ENCODE measurements around the gene IMMP1L.

DNA sequence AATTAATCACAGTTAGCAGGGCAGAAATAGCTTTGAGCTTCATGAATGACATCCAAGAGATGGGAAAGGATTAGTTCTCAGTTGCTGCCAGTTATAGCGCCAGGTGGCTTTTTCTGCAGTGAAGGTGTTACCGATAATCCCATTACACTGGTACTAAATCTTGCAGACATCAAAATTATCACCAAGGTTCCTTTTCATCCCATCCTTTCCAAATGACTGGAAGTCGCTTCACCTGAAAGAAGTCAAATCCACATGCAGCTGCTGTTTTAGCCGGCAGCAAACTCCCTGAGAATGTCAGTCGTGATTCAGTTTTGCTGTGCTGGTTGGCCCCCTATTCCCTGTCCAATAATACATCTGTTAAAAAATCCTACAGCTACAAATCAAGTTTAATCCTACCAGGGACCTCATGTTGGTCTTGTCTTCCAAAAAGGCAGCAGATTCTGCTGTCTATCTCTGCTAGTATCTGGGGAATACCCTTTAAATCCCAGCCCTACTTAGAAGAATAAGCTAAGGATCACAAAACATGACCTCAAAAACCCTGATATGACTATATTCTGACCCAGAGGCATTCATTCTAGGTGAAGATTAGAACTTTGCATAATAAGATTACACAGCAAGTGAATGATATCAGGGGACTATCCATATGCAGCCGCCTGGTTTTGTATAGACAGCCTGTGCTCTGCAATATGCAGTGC is 31.7 kb downstream of the IMMP1L start:
- TF ChIP-seq CTCF (IDR thresholded peaks at IDR 0.05 in 2 of 3, conservative IDR thresholded peaks at IDR 0.05 in 1 of 3; ENCODE audit: control insufficient read depth in 2 of 3, extremely low read depth in 1 of 3, insufficient read depth in 1 of 3, low read depth in 3 of 3, low read length in 3 of 3): no peak
- TF ChIP-seq POLR2A (IDR thresholded peaks at IDR 0.05; ENCODE audit: low read depth, low read length): no peak
- TF ChIP-seq, protein P1, sequence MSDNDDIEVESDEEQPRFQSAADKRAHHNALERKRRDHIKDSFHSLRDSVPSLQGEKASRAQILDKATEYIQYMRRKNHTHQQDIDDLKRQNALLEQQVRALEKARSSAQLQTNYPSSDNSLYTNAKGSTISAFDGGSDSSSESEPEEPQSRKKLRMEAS (IDR thresholded peaks at IDR 0.05; ENCODE audit: low read depth, low read length): no peak
- no peak for TF ChIP-seq RAD21 (IDR thresholded peaks at IDR 0.05; ENCODE audit: insufficient read depth, low read depth, low read length)
- no peak for TF ChIP-seq YY1 (IDR thresholded peaks at IDR 0.05; ENCODE audit: low read depth, low read length)
- no peak for TF ChIP-seq SRF (IDR thresholded peaks at IDR 0.05; ENCODE audit: low read depth in 2 of 2, low read length in 2 of 2)
- no peak for TF ChIP-seq BHLHE40 (IDR thresholded peaks at IDR 0.05; ENCODE audit: borderline replicate concordance in 1 of 2, low read depth in 2 of 2, low read length in 1 of 2)
- TF ChIP-seq PKNOX1 (IDR thresholded peaks at IDR 0.05): no peak
- no peak for TF ChIP-seq E4F1 (IDR thresholded peaks at IDR 0.05; ENCODE audit: borderline replicate concordance, partially characterized antibody)
- no peak for TF ChIP-seq ELK1 (IDR thresholded peaks at IDR 0.05; ENCODE audit: low read depth, low read length)
- TF ChIP-seq, protein P2, sequence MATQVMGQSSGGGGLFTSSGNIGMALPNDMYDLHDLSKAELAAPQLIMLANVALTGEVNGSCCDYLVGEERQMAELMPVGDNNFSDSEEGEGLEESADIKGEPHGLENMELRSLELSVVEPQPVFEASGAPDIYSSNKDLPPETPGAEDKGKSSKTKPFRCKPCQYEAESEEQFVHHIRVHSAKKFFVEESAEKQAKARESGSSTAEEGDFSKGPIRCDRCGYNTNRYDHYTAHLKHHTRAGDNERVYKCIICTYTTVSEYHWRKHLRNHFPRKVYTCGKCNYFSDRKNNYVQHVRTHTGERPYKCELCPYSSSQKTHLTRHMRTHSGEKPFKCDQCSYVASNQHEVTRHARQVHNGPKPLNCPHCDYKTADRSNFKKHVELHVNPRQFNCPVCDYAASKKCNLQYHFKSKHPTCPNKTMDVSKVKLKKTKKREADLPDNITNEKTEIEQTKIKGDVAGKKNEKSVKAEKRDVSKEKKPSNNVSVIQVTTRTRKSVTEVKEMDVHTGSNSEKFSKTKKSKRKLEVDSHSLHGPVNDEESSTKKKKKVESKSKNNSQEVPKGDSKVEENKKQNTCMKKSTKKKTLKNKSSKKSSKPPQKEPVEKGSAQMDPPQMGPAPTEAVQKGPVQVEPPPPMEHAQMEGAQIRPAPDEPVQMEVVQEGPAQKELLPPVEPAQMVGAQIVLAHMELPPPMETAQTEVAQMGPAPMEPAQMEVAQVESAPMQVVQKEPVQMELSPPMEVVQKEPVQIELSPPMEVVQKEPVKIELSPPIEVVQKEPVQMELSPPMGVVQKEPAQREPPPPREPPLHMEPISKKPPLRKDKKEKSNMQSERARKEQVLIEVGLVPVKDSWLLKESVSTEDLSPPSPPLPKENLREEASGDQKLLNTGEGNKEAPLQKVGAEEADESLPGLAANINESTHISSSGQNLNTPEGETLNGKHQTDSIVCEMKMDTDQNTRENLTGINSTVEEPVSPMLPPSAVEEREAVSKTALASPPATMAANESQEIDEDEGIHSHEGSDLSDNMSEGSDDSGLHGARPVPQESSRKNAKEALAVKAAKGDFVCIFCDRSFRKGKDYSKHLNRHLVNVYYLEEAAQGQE (IDR thresholded peaks at IDR 0.05; ENCODE audit: low read depth, low read length): no peak
- TF ChIP-seq MTA3 (IDR thresholded peaks at IDR 0.05; ENCODE audit: borderline replicate concordance, low read length): no peak
- no peak for TF ChIP-seq RBBP5 (conservative IDR thresholded peaks at IDR 0.05)

Data from GM12878 (cell line).